ENCODE results near the gene TADA2A.

Gene TADA2A

DNA sequence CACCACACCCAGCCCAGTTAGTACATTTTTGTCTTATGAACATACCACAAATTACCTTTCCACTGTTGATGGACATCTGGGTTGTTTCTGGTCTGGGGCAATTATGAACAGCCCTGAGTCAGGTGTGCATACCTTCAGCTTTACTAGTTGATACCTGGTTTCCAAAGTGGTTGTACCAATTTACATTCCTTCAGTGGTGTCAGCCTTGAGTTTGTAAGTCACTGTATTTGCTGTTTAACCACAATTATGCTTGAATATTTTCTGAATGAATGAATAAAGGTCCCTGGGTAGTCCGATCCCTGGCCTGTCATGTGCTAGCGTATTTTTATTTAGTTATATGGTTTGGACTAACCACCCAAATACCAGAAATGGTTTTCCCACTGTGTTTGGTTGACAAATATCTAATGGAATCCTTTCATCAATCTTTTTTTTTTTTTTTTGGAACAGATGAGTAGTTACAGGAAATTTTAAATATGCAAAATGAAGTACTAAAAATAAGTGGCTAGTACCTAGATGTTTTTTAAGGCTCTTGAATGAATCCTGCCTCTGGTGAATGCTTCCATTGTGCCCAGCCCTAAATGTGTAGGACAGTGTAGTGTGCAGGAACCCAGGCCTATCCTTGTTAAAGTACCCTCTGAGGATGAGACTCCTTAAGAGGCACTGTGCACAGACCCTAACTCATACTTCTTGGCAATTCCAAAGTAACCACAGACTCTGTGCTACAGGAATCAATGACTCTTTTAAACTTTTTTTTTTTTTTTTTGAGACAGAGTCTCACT, 86.8 kb downstream of the TADA2A start:
- H3K9ac ChIP-seq (ENCODE audit: low read depth, low read length, poor library complexity): no peak overlapping the region
- no peak overlapping the region for H3K4me3 ChIP-seq (ENCODE audit: low read length in 2 of 2)
- WGBS, 2 donors (ENCODE audit: extremely low coverage in 2 of 2, insufficient read length in 2 of 2, insufficient replicate concordance in 1 of 2): no CpG with 5 or more reads among the region's 2 CpGs
- no peak overlapping the region for H2BK120ac ChIP-seq (ENCODE audit: low read depth, low read length)
- peaks cover 10 to 20% of the 10 kb centered on the region in 2 donors for H3K4me1 ChIP-seq (ENCODE audit: control insufficient read depth in 2 of 2, insufficient read depth in 1 of 2, low read depth in 1 of 2, low read length in 2 of 2)
- H4K91ac ChIP-seq (ENCODE audit: low read depth, low read length, poor library complexity): no peak overlapping the region
- H3K9me3 ChIP-seq (replicated peaks in 1 of 2; ENCODE audit: control insufficient read depth in 2 of 2, insufficient read depth in 1 of 2, low read depth in 1 of 2, low read length in 2 of 2): no peaks in the 10 kb centered on the region
- H2BK15ac ChIP-seq (ENCODE audit: low read length): no peak overlapping the region
- H3K27me3 ChIP-seq (ENCODE audit: control insufficient read depth in 3 of 3, insufficient read depth in 3 of 3, low read depth in 1 of 3, low read length in 3 of 3): peaks cover 0 to 7% (median 0%) of the 10 kb centered on the region in 3 experiments
- H3K27ac ChIP-seq (replicated peaks; ENCODE audit: low read length): no peak overlapping the region
- no peak overlapping the region for H3K23ac ChIP-seq (ENCODE audit: low read depth, low read length, poor library complexity)
- H3K79me1 ChIP-seq (ENCODE audit: low read depth, low read length): peaks cover 7% of the 10 kb centered on the region
- H3K4ac ChIP-seq (ENCODE audit: low read length): no peak overlapping the region
- no peak overlapping the region for H2BK5ac ChIP-seq (ENCODE audit: low read length)
- no peak overlapping the region for H3K18ac ChIP-seq (ENCODE audit: low read length)
- no peak overlapping the region for H2BK12ac ChIP-seq (ENCODE audit: low read length)
- no peak overlapping the region for H2AK5ac ChIP-seq (ENCODE audit: low read depth, low read length)
- no peak overlapping the region for H2AFZ ChIP-seq (ENCODE audit: low read length)
- H3K14ac ChIP-seq (ENCODE audit: low read length): no peak overlapping the region
- H4K8ac ChIP-seq (ENCODE audit: low read depth, low read length): no peak overlapping the region
- no peak for DNase-seq (ENCODE audit: low spot score)
- H3K36me3 ChIP-seq (replicated peaks in 1 of 2; ENCODE audit: control insufficient read depth in 2 of 2, insufficient read depth in 2 of 2, low read length in 2 of 2): peaks cover 0 to 4% of the 10 kb centered on the region in 2 donors
- no peak overlapping the region for H3K4me2 ChIP-seq (ENCODE audit: insufficient read depth, low read length, poor library complexity, severe bottlenecking)

DNA sequence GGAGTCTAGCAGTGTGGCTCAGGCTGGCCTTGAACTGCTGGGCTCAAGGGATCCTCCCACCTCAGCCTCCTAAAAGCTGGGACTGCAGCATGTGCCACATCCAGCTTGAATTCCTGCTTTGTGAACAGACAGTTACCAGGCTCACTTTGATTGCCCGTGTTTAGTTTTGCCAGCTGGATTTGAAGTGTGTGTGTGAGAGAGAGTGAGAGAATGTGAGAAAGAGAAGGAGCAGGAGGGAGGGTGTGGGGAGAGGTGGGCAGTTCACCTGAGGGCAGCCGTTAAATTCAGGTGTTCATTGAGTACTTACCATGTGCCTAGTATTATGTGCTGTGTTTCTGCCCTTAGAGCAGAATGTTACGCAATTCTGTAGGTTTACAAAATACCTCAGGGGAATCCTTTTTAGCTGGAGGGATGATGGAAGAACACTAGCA, 87.7 kb downstream of the TADA2A start:
- Histone ChIP-seq H3K4ac (ENCODE audit: low read length) (no peak overlapping the region), H2BK15ac (ENCODE audit: low read length) (no peak overlapping the region), H3K18ac (ENCODE audit: low read length) (no peak overlapping the region), H2BK120ac (ENCODE audit: low read depth, low read length) (no peak overlapping the region), H3K9me3 (replicated peaks in 1 of 2; ENCODE audit: control insufficient read depth in 2 of 2, insufficient read depth in 1 of 2, low read depth in 1 of 2, low read length in 2 of 2) (no peaks in the 10 kb centered on the region), H4K8ac (ENCODE audit: low read depth, low read length) (no peak overlapping the region), H3K27ac (replicated peaks; ENCODE audit: low read length) (no peak overlapping the region), H3K4me1 (ENCODE audit: control insufficient read depth in 2 of 2, insufficient read depth in 1 of 2, low read depth in 1 of 2, low read length in 2 of 2) (peaks cover 4 to 13% of the 10 kb centered on the region in 2 donors), H3K4me3 (ENCODE audit: low read length in 2 of 2) (no peak overlapping the region), H3K23ac (ENCODE audit: low read depth, low read length, poor library complexity) (no peak overlapping the region), H3K36me3 (replicated peaks in 1 of 2; ENCODE audit: control insufficient read depth in 2 of 2, insufficient read depth in 2 of 2, low read length in 2 of 2) (peaks cover 0 to 8% of the 10 kb centered on the region in 2 donors), H2AFZ (ENCODE audit: low read length) (no peak overlapping the region), H2BK12ac (ENCODE audit: low read length) (peak overlapping the region; percentile 80), H3K14ac (ENCODE audit: low read length) (no peak overlapping the region), H2AK5ac (ENCODE audit: low read depth, low read length) (no peak overlapping the region), H3K9ac (ENCODE audit: low read depth, low read length, poor library complexity) (no peak overlapping the region), H4K91ac (ENCODE audit: low read depth, low read length, poor library complexity) (no peak overlapping the region), H2BK5ac (ENCODE audit: low read length) (no peak overlapping the region), H3K4me2 (ENCODE audit: insufficient read depth, low read length, poor library complexity, severe bottlenecking) (no peak overlapping the region), H3K79me1 (ENCODE audit: low read depth, low read length) (peaks cover 7% of the 10 kb centered on the region), H3K27me3 (ENCODE audit: control insufficient read depth in 3 of 3, insufficient read depth in 3 of 3, low read depth in 1 of 3, low read length in 3 of 3) (no peaks in the 10 kb centered on the region)
- DNase-seq (ENCODE audit: low spot score): no peak
- no CpG with 5 or more reads among the region's 3 CpGs for WGBS, 2 donors (ENCODE audit: extremely low coverage in 2 of 2, insufficient read length in 2 of 2, insufficient replicate concordance in 1 of 2)

DNA sequence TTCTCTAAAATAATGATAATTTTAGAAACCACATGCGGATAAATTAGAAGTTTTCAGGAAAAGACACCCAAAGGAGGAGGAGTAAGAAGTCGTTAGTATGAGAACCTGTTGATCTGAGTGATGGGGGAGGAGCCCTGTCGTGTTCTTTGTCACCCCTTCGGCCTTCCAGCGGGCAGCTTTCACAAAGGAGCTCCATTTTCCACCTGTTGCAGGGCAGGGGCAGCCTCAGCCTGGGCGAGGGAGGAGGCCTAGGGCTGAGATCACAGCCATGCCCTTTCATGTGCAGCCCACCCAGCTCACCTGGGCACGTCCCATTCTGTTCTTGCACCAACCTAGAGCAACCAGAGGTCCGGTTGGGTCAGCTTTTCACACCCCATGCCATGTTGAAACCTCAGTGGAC, 88.3 kb downstream of the TADA2A start:
- Histone ChIP-seq H4K8ac (ENCODE audit: low read depth, low read length) (no peak overlapping the region), H3K9ac (ENCODE audit: low read depth, low read length, poor library complexity) (no peak overlapping the region), H3K36me3 (replicated peaks in 1 of 2; ENCODE audit: control insufficient read depth in 2 of 2, insufficient read depth in 2 of 2, low read length in 2 of 2) (peaks cover 0 to 11% of the 10 kb centered on the region in 2 donors), H2BK15ac (ENCODE audit: low read length) (no peak overlapping the region), H4K91ac (ENCODE audit: low read depth, low read length, poor library complexity) (no peak overlapping the region), H3K4ac (ENCODE audit: low read length) (no peak overlapping the region), H3K79me1 (ENCODE audit: low read depth, low read length) (peaks cover 7% of the 10 kb centered on the region), H3K27me3 (ENCODE audit: control insufficient read depth in 3 of 3, insufficient read depth in 3 of 3, low read depth in 1 of 3, low read length in 3 of 3) (no peaks in the 10 kb centered on the region), H3K27ac (replicated peaks; ENCODE audit: low read length) (no peak overlapping the region), H2BK12ac (ENCODE audit: low read length) (no peak overlapping the region), H2BK5ac (ENCODE audit: low read length) (no peak overlapping the region), H3K18ac (ENCODE audit: low read length) (peak overlapping the region; percentile 46), H3K14ac (ENCODE audit: low read length) (no peak overlapping the region), H3K4me1 (ENCODE audit: control insufficient read depth in 2 of 2, insufficient read depth in 1 of 2, low read depth in 1 of 2, low read length in 2 of 2) (peaks cover 4 to 13% of the 10 kb centered on the region in 2 donors), H3K9me3 (replicated peaks in 1 of 2; ENCODE audit: control insufficient read depth in 2 of 2, insufficient read depth in 1 of 2, low read depth in 1 of 2, low read length in 2 of 2) (no peaks in the 10 kb centered on the region), H3K4me3 (ENCODE audit: low read length in 2 of 2) (no peak overlapping the region), H2BK120ac (ENCODE audit: low read depth, low read length) (no peak overlapping the region), H2AFZ (ENCODE audit: low read length) (no peak overlapping the region), H2AK5ac (ENCODE audit: low read depth, low read length) (no peak overlapping the region), H3K23ac (ENCODE audit: low read depth, low read length, poor library complexity) (no peak overlapping the region), H3K4me2 (ENCODE audit: insufficient read depth, low read length, poor library complexity, severe bottlenecking) (no peak overlapping the region)
- WGBS, 2 donors (ENCODE audit: extremely low coverage in 2 of 2, insufficient read length in 2 of 2, insufficient replicate concordance in 1 of 2): no CpG with 5 or more reads among the region's 8 CpGs
- DNase-seq (ENCODE audit: low spot score): no peak

DNA sequence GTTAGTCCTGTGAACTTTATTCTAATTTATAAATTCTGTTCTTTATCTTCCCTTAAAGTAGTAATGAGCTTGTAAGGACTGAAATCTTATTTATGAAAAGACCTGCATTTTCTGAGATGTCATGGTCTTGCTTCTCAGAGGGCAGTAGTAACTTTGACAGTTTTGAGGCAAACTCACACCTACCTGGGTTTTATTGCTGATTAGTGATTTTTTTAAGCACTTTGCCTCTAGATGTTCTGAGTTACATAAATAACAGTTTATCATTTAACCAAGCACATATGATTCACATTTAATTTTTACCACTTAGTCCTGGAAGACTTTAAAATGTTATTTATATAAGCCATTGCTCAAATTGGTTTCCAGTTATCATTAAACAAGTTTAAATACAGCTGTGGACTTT, 93.7 kb downstream of the TADA2A start:
- Histone ChIP-seq H2BK5ac (ENCODE audit: low read length) (no peak overlapping the region), H2BK15ac (ENCODE audit: low read length) (no peak overlapping the region)

More for the DNA sequence above, 93.7 kb downstream of the TADA2A start:
- no peak overlapping the region for H3K4me3 ChIP-seq (ENCODE audit: low read length in 2 of 2)
- H3K27ac ChIP-seq (replicated peaks; ENCODE audit: low read length): no peak overlapping the region
- no peak for DNase-seq (ENCODE audit: low spot score)
- no peak overlapping the region for H2BK120ac ChIP-seq (ENCODE audit: low read depth, low read length)
- H3K9me3 ChIP-seq (replicated peaks in 1 of 2; ENCODE audit: control insufficient read depth in 2 of 2, insufficient read depth in 1 of 2, low read depth in 1 of 2, low read length in 2 of 2): no peaks in the 10 kb centered on the region
- peaks cover 0 to 27% of the 10 kb centered on the region in 2 donors for H3K36me3 ChIP-seq (replicated peaks in 1 of 2; ENCODE audit: control insufficient read depth in 2 of 2, insufficient read depth in 2 of 2, low read length in 2 of 2)
- no peak overlapping the region for H4K91ac ChIP-seq (ENCODE audit: low read depth, low read length, poor library complexity)
- H3K79me1 ChIP-seq (ENCODE audit: low read depth, low read length): peaks cover 5% of the 10 kb centered on the region
- no peak overlapping the region for H3K23ac ChIP-seq (ENCODE audit: low read depth, low read length, poor library complexity)
- H3K18ac ChIP-seq (ENCODE audit: low read length): no peak overlapping the region
- H3K4me1 ChIP-seq (ENCODE audit: control insufficient read depth in 2 of 2, insufficient read depth in 1 of 2, low read depth in 1 of 2, low read length in 2 of 2): peaks cover 0 to under 1% of the 10 kb centered on the region in 2 donors
- H3K4ac ChIP-seq (ENCODE audit: low read length): no peak overlapping the region
- H3K14ac ChIP-seq (ENCODE audit: low read length): no peak overlapping the region
- no peak overlapping the region for H4K8ac ChIP-seq (ENCODE audit: low read depth, low read length)
- no peak overlapping the region for H2AK5ac ChIP-seq (ENCODE audit: low read depth, low read length)
- no peaks in the 10 kb centered on the region for H3K27me3 ChIP-seq (ENCODE audit: control insufficient read depth in 3 of 3, insufficient read depth in 3 of 3, low read depth in 1 of 3, low read length in 3 of 3)
- no peak overlapping the region for H2BK12ac ChIP-seq (ENCODE audit: low read length)
- H3K9ac ChIP-seq (ENCODE audit: low read depth, low read length, poor library complexity): no peak overlapping the region
- no peak overlapping the region for H2AFZ ChIP-seq (ENCODE audit: low read length)
- H3K4me2 ChIP-seq (ENCODE audit: insufficient read depth, low read length, poor library complexity, severe bottlenecking): no peak overlapping the region

All from neuronal stem cell (in vitro differentiated cells).